Neural progenitor cell (in vitro differentiated cells): ENCODE results near the gene ACTL10. TPM values are rescaled to one million over a fixed set of nuclear protein-coding genes. Genes with fewer than 3 reads are reported as not detected.

Source experiments
- DNase-seq: peaks from one replicate; pipeline ENCODE4 v3.0.0-alpha.2; 2016; ENCODE audit warnings: low spot score
- H2AFZ ChIP-seq: fragments of 200-600 bp; sonication (generic); replicated peaks from 2 replicates; pipeline ENCODE4 v1.6.1; 2016; ENCODE audit warnings: antibody characterized with exemption
- H3F3A ChIP-seq: fragments of 200-600 bp; sonication (generic); 2 replicates; pipeline ENCODE4 v1.6.1; 2016; ENCODE audit warnings: antibody characterized with exemption, low read depth
- H3K27ac ChIP-seq: fragments of 200-600 bp; sonication (generic); 2 replicates; pipeline ENCODE4 v1.5.1; 2016; ENCODE audit warnings: mild to moderate bottlenecking
- H3K27me3 ChIP-seq: fragments of 200-600 bp; sonication (generic); 2 replicates; pipeline ENCODE4 v1.6.1; 2016; ENCODE audit warnings: mild to moderate bottlenecking, moderate library complexity
- H3K36me3 ChIP-seq: fragments of 200-600 bp; sonication (generic); 2 replicates; pipeline ENCODE4 v1.5.1; 2016
- H3K4me1 ChIP-seq: fragments of 200-600 bp; sonication (generic); 2 replicates; pipeline ENCODE4 v1.6.1; 2016; ENCODE audit warnings: mixed run types
- H3K4me2 ChIP-seq: fragments of 200-600 bp; sonication (generic); 2 replicates; pipeline ENCODE4 v1.6.1; 2016
- H3K4me3 ChIP-seq: fragments of 200-600 bp; sonication (generic); 2 replicates; pipeline ENCODE4 v1.5.1; 2016
- H3K79me2 ChIP-seq: fragments of 200-600 bp; sonication (generic); 2 replicates; pipeline ENCODE4 v1.6.1; 2016; ENCODE audit warnings: low read depth
- H3K9ac ChIP-seq: fragments of 200-600 bp; sonication (generic); 2 replicates; pipeline ENCODE4 v1.6.1; 2016
- H3K9me3 ChIP-seq: fragments of 200-600 bp; sonication (generic); 2 replicates; pipeline ENCODE4 v1.5.1; 2016; ENCODE audit warnings: low read depth
- H4K20me1 ChIP-seq: fragments of 200-600 bp; sonication (generic); 2 replicates; pipeline ENCODE4 v1.6.1; 2016; ENCODE audit warnings: low read depth
- H3K27ac Mint-ChIP-seq: 3 replicates; pipeline ENCODE4 v1.8.0; 2021; ENCODE audit warnings: mixed read lengths
- H3K27me3 Mint-ChIP-seq: 2 replicates; pipeline ENCODE4 v1.8.0; 2022; ENCODE audit warnings: low read depth, mild to moderate bottlenecking, inconsistent platforms, moderate library complexity, mixed read lengths; ENCODE audit not compliant: insufficient read depth
- H3K36me3 Mint-ChIP-seq: 3 replicates; pipeline ENCODE4 v1.8.0; 2021; ENCODE audit warnings: mixed read lengths
- H3K4me1 Mint-ChIP-seq: 3 replicates; pipeline ENCODE4 v1.8.0; 2021; ENCODE audit warnings: mixed read lengths
- H3K4me3 Mint-ChIP-seq: 3 replicates; pipeline ENCODE4 v1.8.0; 2021; ENCODE audit warnings: mild to moderate bottlenecking, moderate library complexity, mixed read lengths
- H3K9me3 Mint-ChIP-seq: 3 replicates; pipeline ENCODE4 v1.8.0; 2020; ENCODE audit warnings: mixed read lengths
- EZH2phosphoT487 ChIP-seq: fragments of 200-600 bp; sonication (generic); IDR thresholded peaks from 2 replicates; pipeline ENCODE4 v1.6.1; 2017; ENCODE audit warnings: antibody characterized with exemption
- total RNA-seq: library from RNA; depleted of rRNA; stranded (reverse); fragments of >200 nt; gene quantifications from 2 replicates; pipeline ENCODE4 v1.2.3, GENCODE V29; 2015; ENCODE audit warnings: low replicate concordance
- TF ChIP-seq, protein P1 (sequence below): fragments of 200-600 bp; sonication (generic); IDR thresholded peaks from 2 replicates; pipeline ENCODE4 v1.5.1; 2017; ENCODE audit warnings: antibody characterized with exemption, mild to moderate bottlenecking

The ACTL10 gene
- total RNA-seq, 1 donor from 2014 or later = not detected

- H3K27ac Mint-ChIP-seq = no peak overlapping the region
- no peaks in the 10 kb centered on the region for H3K79me2 ChIP-seq
- no peak for DNase-seq
- no peaks in the 10 kb centered on the region for H3K9me3 ChIP-seq
- no peaks in the 10 kb centered on the region for H3K36me3 Mint-ChIP-seq
- peaks cover 8% of the 10 kb centered on the region for H3K4me1 Mint-ChIP-seq
- H3K4me1 ChIP-seq = peaks cover 5% of the 10 kb centered on the region
- H3K9ac ChIP-seq = no peak overlapping the region
- H2AFZ ChIP-seq = no peak overlapping the region
- no peaks in the 10 kb centered on the region for H3K36me3 ChIP-seq
- no peaks in the 10 kb centered on the region for H4K20me1 ChIP-seq
- H3K4me2 ChIP-seq = no peak overlapping the region
- no peak for TF ChIP-seq EZH2phosphoT487
- TF ChIP-seq, protein P1, sequence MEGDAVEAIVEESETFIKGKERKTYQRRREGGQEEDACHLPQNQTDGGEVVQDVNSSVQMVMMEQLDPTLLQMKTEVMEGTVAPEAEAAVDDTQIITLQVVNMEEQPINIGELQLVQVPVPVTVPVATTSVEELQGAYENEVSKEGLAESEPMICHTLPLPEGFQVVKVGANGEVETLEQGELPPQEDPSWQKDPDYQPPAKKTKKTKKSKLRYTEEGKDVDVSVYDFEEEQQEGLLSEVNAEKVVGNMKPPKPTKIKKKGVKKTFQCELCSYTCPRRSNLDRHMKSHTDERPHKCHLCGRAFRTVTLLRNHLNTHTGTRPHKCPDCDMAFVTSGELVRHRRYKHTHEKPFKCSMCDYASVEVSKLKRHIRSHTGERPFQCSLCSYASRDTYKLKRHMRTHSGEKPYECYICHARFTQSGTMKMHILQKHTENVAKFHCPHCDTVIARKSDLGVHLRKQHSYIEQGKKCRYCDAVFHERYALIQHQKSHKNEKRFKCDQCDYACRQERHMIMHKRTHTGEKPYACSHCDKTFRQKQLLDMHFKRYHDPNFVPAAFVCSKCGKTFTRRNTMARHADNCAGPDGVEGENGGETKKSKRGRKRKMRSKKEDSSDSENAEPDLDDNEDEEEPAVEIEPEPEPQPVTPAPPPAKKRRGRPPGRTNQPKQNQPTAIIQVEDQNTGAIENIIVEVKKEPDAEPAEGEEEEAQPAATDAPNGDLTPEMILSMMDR = no peak
- H3K4me3 Mint-ChIP-seq = no peak overlapping the region
- peaks cover 9% of the 10 kb centered on the region for H3F3A ChIP-seq
- peaks cover 2% of the 10 kb centered on the region for H3K27me3 Mint-ChIP-seq
- H3K9me3 Mint-ChIP-seq = no peaks in the 10 kb centered on the region
- H3K4me3 ChIP-seq = no peak overlapping the region
- no peak overlapping the region for H3K27ac ChIP-seq
- no peaks in the 10 kb centered on the region for H3K27me3 ChIP-seq
Observed at GRCh38 chr20:33716498-33716897, 49.8 kb downstream of the ACTL10 start.

Other genes with a start within 250 kb of the ACTL10 start
- gene SNTA1, start 223.2 kb upstream of the ACTL10 start, total RNA-seq = 6.3 and 10.6 TPM in 2 replicates
- 11.9 and 26.4 TPM in 2 replicates for gene CBFA2T2, start 176.8 kb upstream of the ACTL10 start, total RNA-seq
- gene C20orf144, start 4.6 kb upstream of the ACTL10 start, total RNA-seq = 0.53 TPM in 1 of 2 replicates, not detected in the other
- 19.2 and 40.2 TPM in 2 replicates for gene NECAB3, start 7.5 kb downstream of the ACTL10 start, total RNA-seq
- 9.7 and 29.7 TPM in 2 replicates for gene E2F1, start 19.4 kb downstream of the ACTL10 start, total RNA-seq
- 3.5 and 6.1 TPM in 2 replicates for gene PXMP4, start 53.4 kb downstream of the ACTL10 start, total RNA-seq
- 0.82 and 2.5 TPM in 2 replicates for gene ZNF341, start 65.1 kb downstream of the ACTL10 start, total RNA-seq
- 40.7 and 51.4 TPM in 2 replicates for gene CHMP4B, start 144.4 kb downstream of the ACTL10 start, total RNA-seq